Occipital lobe (tissue), 2 donors: Measurements from ENCODE around the gene NDUFAF4. TPM values are rescaled to one million over a fixed set of nuclear protein-coding genes. Genes with fewer than 3 reads are reported as not detected.
"Not testable (repeated sequence)": the region's sequence is repeated elsewhere in the genome, so short reads cannot be mapped to it uniquely, and the experiment has no call there.

Source experiments
- DNase-seq: peaks from one replicate; lab custom pipeline; 2025; lab: John Stamatoyannopoulos, UW
- total RNA-seq: library from RNA; depleted of rRNA; stranded (reverse); fragments of >200 nt; gene quantifications from one replicate; pipeline ENCODE4 v1.2.3, GENCODE V29; 2014

Gene NDUFAF4
- total RNA-seq, 1 donor from 2014 or later: 40.1 TPM

GRCh38 chr6:96899451-96899998 is 1.8 kb upstream of the NDUFAF4 start:
- DNase-seq: no peak

- no peak for DNase-seq
Measured at GRCh38 chr6:96899019-96899418, 1.3 kb upstream of the NDUFAF4 start.

GRCh38 chr6:96898241-96898851 is 655 bp upstream of the NDUFAF4 start:
- no peak for DNase-seq

- no peak for DNase-seq
Measured at GRCh38 chr6:96889146-96889545, 8.5 kb downstream of the NDUFAF4 start.

GRCh38 chr6:96888745-96889144 is 8.9 kb downstream of the NDUFAF4 start:
- no peak for DNase-seq

- no peak for DNase-seq
Measured at GRCh38 chr6:96886519-96886918, 11.2 kb downstream of the NDUFAF4 start.

GRCh38 chr6:96885187-96885631 is 12.5 kb downstream of the NDUFAF4 start:
- DNase-seq: not testable (repeated sequence)

GRCh38 chr6:96878143-96878542 is 19.5 kb downstream of the NDUFAF4 start:
- DNase-seq: no peak

- no peak for DNase-seq
Measured at GRCh38 chr6:96876886-96877545, 20.7 kb downstream of the NDUFAF4 start.

- no peak for DNase-seq
Measured at GRCh38 chr6:96872976-96873375, 24.7 kb downstream of the NDUFAF4 start.

GRCh38 chr6:96865055-96865405 is 32.7 kb downstream of the NDUFAF4 start:
- no peak for DNase-seq

- DNase-seq: no peak
Measured at GRCh38 chr6:96864216-96865054, 33.3 kb downstream of the NDUFAF4 start.

- no peak for DNase-seq
Measured at GRCh38 chr6:96862560-96862959, 35.1 kb downstream of the NDUFAF4 start.

GRCh38 chr6:96861588-96861987 is 36.1 kb downstream of the NDUFAF4 start:
- no peak for DNase-seq

GRCh38 chr6:96856856-96857255 is 40.8 kb downstream of the NDUFAF4 start:
- no peak for DNase-seq

GRCh38 chr6:96853083-96853482 is 44.6 kb downstream of the NDUFAF4 start:
- DNase-seq: no peak

GRCh38 chr6:96852605-96853004 is 45.1 kb downstream of the NDUFAF4 start:
- DNase-seq: no peak

GRCh38 chr6:96851858-96852257 is 45.8 kb downstream of the NDUFAF4 start:
- no peak for DNase-seq

- DNase-seq: no peak
Measured at GRCh38 chr6:96849615-96850014, 48.1 kb downstream of the NDUFAF4 start.

GRCh38 chr6:96844530-96844929 is 53.2 kb downstream of the NDUFAF4 start:
- no peak for DNase-seq

- DNase-seq: no peak
Measured at GRCh38 chr6:96841345-96841744, 56.3 kb downstream of the NDUFAF4 start.
